Fibroblast of the aortic adventitia (primary cell): ENCODE results near the gene MGAT4C. TPM values are rescaled to one million over a fixed set of nuclear protein-coding genes. Genes with fewer than 3 reads are reported as not detected.
"Not testable (repeated sequence)": the region's sequence is repeated elsewhere in the genome, so short reads cannot be mapped to it uniquely, and the experiment has no call there.

Source experiments
- DNase-seq: peaks from one replicate; pipeline ENCODE4 v3.0.0-alpha.2; 2010; ENCODE audit warnings: low read depth
- H3K4me3 ChIP-seq: 2 replicates; pipeline ENCODE4 v1.5.1; 2011; ENCODE audit warnings: low read depth, mild to moderate bottlenecking, control low read depth, low read length, moderate library complexity
- total RNA-seq: library from RNA; depleted of rRNA; stranded (reverse); fragments of >200 nt; gene quantifications from 2 replicates; pipeline ENCODE4 v1.2.3, GENCODE V29; 2012; ENCODE audit warnings: low replicate concordance
- TF ChIP-seq, protein P1 (sequence below): IDR thresholded peaks from 2 replicates; pipeline ENCODE4 v1.5.1; 2011; ENCODE audit warnings: mild to moderate bottlenecking, low read length, control low read depth, inconsistent platforms; ENCODE audit not compliant: insufficient read depth

The MGAT4C gene
- total RNA-seq, 1 donor, result 0.09 TPM

DNA sequence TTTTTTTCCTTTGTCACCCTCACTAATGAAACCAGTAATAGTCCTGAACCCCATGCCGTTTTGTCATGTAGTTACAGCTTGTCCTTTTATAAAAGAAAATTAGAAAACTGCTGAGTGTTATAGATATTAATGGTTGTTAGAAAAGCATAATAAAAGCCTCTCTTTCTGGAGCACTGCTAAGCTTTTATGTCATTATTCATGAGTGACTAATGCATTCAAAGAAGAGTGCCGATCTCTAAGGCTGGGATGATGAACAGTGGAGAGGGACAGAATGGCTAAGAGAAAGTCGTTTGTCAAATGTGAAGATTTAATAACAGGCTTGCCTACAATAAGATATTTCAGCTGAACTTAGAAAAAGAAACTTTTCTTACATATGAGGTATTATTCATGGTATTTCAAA is 121.6 kb downstream of the MGAT4C start:
- TF ChIP-seq, protein P1, sequence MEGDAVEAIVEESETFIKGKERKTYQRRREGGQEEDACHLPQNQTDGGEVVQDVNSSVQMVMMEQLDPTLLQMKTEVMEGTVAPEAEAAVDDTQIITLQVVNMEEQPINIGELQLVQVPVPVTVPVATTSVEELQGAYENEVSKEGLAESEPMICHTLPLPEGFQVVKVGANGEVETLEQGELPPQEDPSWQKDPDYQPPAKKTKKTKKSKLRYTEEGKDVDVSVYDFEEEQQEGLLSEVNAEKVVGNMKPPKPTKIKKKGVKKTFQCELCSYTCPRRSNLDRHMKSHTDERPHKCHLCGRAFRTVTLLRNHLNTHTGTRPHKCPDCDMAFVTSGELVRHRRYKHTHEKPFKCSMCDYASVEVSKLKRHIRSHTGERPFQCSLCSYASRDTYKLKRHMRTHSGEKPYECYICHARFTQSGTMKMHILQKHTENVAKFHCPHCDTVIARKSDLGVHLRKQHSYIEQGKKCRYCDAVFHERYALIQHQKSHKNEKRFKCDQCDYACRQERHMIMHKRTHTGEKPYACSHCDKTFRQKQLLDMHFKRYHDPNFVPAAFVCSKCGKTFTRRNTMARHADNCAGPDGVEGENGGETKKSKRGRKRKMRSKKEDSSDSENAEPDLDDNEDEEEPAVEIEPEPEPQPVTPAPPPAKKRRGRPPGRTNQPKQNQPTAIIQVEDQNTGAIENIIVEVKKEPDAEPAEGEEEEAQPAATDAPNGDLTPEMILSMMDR, result no peak
- no peak overlapping the region for H3K4me3 ChIP-seq
- peak; percentile 13 for DNase-seq

DNA sequence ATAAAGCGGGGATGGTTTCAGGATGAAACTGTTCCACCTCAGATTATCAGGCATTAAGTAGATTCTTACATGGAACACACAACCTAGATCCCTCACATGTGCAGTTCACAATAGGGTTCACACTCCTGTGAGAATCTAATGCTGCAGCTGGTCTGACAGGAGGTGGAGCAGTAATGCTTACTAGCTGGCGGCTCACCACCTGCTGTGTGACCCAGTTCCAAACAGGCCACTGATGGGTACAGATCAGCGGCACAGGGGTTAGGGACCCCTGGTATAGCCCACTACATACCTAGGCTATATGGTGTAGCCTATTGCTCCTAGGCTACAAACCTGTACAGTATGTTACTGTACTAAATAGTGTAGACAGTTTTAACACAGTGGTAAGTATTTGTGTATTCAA is 129.3 kb downstream of the MGAT4C start:
- not testable (repeated sequence) for H3K4me3 ChIP-seq, DNase-seq

DNA sequence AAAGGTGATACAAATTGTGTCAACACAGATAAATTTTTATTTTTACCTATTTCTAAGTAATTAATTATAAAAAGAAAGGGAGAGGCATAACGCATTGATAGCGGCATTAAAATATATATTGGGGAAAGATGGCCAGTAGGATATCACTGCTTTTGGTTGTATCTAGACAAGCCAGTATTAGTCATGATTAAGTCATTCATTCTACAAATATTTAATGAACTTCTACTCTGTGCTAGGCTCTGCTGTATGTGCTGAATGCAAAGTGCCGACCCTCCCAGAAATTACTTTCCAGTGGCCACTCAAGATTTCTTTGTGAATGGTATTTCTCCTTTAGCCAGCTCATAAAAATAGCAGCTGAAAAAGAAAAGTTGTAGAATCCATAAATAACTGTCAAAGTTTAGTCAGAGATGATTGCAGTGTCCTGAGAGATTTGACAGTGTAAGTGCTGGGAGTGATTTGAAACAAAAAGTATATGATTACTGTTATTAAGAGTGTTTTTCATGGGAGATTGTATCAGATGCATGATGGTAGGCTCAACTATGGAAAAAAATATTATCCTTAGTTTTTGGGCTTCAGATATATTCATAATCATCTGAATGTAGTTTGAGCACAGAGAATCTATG is 133.2 kb downstream of the MGAT4C start:
- no peak overlapping the region for H3K4me3 ChIP-seq
- TF ChIP-seq, protein P1, result no peak
- DNase-seq, result no peak

DNA sequence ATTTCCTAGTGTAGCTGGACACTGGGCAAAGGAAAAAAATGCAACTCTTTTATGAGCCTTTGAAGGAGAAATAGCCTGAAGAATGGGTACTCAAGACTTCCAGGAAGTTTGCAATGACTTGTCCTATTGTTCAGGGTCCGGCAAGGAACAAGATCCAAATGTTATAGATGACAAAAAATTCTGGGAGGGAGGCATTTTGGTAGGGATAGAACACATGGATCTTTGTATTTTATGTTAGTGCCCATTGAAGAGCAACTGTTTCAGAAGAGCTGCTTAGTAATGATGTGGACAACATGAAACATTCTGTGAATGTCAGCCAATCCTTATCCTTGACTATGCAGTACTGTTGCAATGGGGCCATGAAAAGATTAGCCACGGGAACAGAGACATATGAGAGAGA is 138.0 kb downstream of the MGAT4C start:
- no peak for DNase-seq
- TF ChIP-seq, protein P1, result no peak
- no peak overlapping the region for H3K4me3 ChIP-seq

DNA sequence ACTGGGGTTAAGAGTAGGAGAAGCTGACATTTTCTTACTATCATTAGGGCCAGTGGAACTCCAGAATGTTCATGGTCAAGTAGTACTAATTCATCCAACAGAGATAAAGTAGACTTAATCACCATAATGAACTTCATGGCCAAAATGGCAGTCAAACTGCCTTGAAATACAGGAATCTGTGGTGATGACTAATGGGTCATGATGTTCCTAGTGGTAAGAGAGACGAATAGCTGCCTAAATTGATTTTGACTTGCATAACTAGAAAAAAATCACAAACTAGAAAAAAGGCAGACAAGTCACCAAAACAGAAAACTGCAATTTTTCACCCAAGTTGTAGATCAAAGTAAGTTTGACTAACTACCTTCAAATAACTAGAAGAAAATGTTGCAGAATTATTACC is 138.5 kb downstream of the MGAT4C start:
- TF ChIP-seq, protein P1, result no peak
- DNase-seq, result peak; percentile 7
- H3K4me3 ChIP-seq, result no peak overlapping the region

DNA sequence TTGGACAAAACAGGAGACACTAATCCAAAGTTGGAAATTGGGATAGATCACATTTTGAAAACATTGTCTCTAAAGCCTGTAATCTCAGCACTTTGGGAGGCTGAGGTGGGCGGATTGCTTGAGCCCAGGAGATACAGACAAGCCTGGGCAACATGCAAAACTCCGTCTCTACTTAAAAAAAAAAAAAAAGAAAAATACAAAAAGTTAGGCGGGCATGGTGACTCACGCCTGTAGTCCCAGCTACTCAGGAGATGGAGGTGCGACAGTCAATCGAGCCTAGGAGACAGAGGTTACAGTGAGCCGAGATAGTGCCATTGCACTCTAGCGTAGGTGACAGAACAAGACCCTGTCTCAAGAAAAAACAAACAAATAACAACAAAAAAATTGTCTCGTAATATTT is 152.1 kb downstream of the MGAT4C start:
- TF ChIP-seq, protein P1, result no peak
- DNase-seq, result no peak
- no peak overlapping the region for H3K4me3 ChIP-seq

DNA sequence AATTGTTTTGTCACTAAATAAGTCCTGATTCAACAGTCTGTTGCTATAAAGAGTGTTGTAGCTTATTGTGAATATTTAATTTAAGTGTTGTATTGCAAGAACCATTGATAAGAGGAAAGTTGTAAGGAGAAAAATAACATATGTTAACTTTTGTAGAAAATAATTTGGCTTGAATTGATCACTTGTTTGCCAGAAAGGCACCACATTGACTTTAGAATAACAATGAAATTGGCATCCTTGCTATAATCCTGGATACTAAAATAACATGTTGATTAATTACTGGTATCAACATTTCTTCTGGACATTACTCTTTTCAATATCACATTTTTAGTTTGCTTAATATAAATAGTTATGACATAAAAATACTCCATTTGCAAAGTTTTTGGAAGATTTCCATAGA is 159.0 kb downstream of the MGAT4C start:
- TF ChIP-seq, protein P1, result no peak
- DNase-seq, result no peak

More for the DNA sequence above, 159.0 kb downstream of the MGAT4C start:
- no peak overlapping the region for H3K4me3 ChIP-seq
